H9 (cell line): ENCODE data around the gene LZIC. TPM values are rescaled to one million over a fixed set of nuclear protein-coding genes. Genes with fewer than 3 reads are reported as not detected.

Experiments
- DNase-seq: peaks from one replicate; pipeline ENCODE4 v3.0.0-alpha.2; 2017
- H2AFZ ChIP-seq: one replicate; pipeline ENCODE4 v1.6.1; 2013; ENCODE audit warnings: mild to moderate bottlenecking, low read length, control low read depth, moderate library complexity
- H2AK5ac ChIP-seq: 2 replicates; pipeline ENCODE4 v1.6.1; 2013; ENCODE audit warnings: low read length, control low read depth, mixed read lengths; ENCODE audit not compliant: insufficient read length
- H2BK120ac ChIP-seq: one replicate; pipeline ENCODE4 v1.6.1; 2013; ENCODE audit warnings: low read depth, mild to moderate bottlenecking, low read length, control low read depth, inconsistent platforms; ENCODE audit not compliant: poor library complexity, severe bottlenecking
- H2BK12ac ChIP-seq: 2 replicates; pipeline ENCODE4 v1.6.1; 2013; ENCODE audit warnings: low read length, control low read depth, mixed read lengths, low read depth; ENCODE audit not compliant: insufficient read length
- H2BK15ac ChIP-seq: 2 replicates; pipeline ENCODE4 v1.6.1; 2013; ENCODE audit warnings: low read depth, low read length, control low read depth
- H2BK20ac ChIP-seq: one replicate; pipeline ENCODE4 v1.6.1; 2013; ENCODE audit warnings: low read depth, mild to moderate bottlenecking, low read length, control low read depth, inconsistent platforms; ENCODE audit not compliant: poor library complexity, severe bottlenecking
- H2BK5ac ChIP-seq: 2 replicates; pipeline ENCODE4 v1.6.1; 2013; ENCODE audit warnings: low read length, control low read depth, mixed read lengths; ENCODE audit not compliant: insufficient read length
- H3K14ac ChIP-seq: 2 replicates; pipeline ENCODE4 v1.6.1; 2013; ENCODE audit warnings: low read length, control low read depth; ENCODE audit not compliant: insufficient read depth
- H3K18ac ChIP-seq: 2 replicates; pipeline ENCODE4 v1.6.1; 2013; ENCODE audit warnings: low read depth, mild to moderate bottlenecking, mixed read lengths, low read length, control low read depth; ENCODE audit not compliant: insufficient read length
- H3K23ac ChIP-seq: 2 replicates; pipeline ENCODE4 v1.6.1; 2013; ENCODE audit warnings: low read length, control low read depth, mixed read lengths, low read depth; ENCODE audit not compliant: insufficient read length
- H3K23me2 ChIP-seq: 2 replicates; pipeline ENCODE4 v1.6.1; 2013; ENCODE audit warnings: low read depth, mild to moderate bottlenecking, mixed read lengths, low read length, control low read depth; ENCODE audit not compliant: insufficient read length, poor library complexity, severe bottlenecking
- H3K27ac ChIP-seq: 2 replicates; pipeline ENCODE4 v1.5.1; 2013; ENCODE audit warnings: low read length, control low read depth, mixed read lengths, low read depth; ENCODE audit not compliant: insufficient read length
- H3K27me3 ChIP-seq: 2 replicates; pipeline ENCODE4 v1.6.1; 2013; ENCODE audit warnings: low read length, control low read depth, inconsistent platforms; ENCODE audit not compliant: insufficient read depth
- H3K4ac ChIP-seq: 2 replicates; pipeline ENCODE4 v1.6.1; 2013; ENCODE audit warnings: low read depth, mild to moderate bottlenecking, control low read depth, inconsistent platforms, low read length, moderate library complexity
- H3K4me1 ChIP-seq: 2 replicates; pipeline ENCODE4 v1.6.1; 2013; ENCODE audit warnings: low read length, control low read depth, inconsistent platforms; ENCODE audit not compliant: insufficient read depth
- H3K4me2 ChIP-seq: 2 replicates; pipeline ENCODE4 v1.6.1; 2013; ENCODE audit warnings: low read length, control low read depth, mixed read lengths; ENCODE audit not compliant: insufficient read length, insufficient read depth
- H3K56ac ChIP-seq: 2 replicates; pipeline ENCODE4 v1.6.1; 2013; ENCODE audit warnings: low read depth, mild to moderate bottlenecking, mixed read lengths, low read length, control low read depth; ENCODE audit not compliant: insufficient read length
- H3K79me1 ChIP-seq: 2 replicates; pipeline ENCODE4 v1.6.1; 2013; ENCODE audit warnings: low read depth, mild to moderate bottlenecking, moderate library complexity, low read length, control low read depth, inconsistent platforms; ENCODE audit not compliant: insufficient read depth, poor library complexity, severe bottlenecking
- H3K79me2 ChIP-seq: 2 replicates; pipeline ENCODE4 v1.6.1; 2013; ENCODE audit warnings: low read length, control low read depth, inconsistent platforms; ENCODE audit not compliant: insufficient read depth
- H3K9ac ChIP-seq: 2 replicates; pipeline ENCODE4 v1.6.1; 2013; ENCODE audit warnings: low read length, control low read depth, mixed read lengths; ENCODE audit not compliant: insufficient read length; ENCODE audit errors: extremely low read depth
- H3K9me3 ChIP-seq: one replicate; pipeline ENCODE4 v1.6.1; 2013; ENCODE audit warnings: low read depth, low read length, inconsistent platforms; ENCODE audit not compliant: control insufficient read depth
- H3T11ph ChIP-seq: one replicate; pipeline ENCODE4 v1.6.1; 2013; ENCODE audit warnings: mild to moderate bottlenecking, low read length, control low read depth, inconsistent platforms
- H4K20me1 ChIP-seq: one replicate; pipeline ENCODE4 v1.6.1; 2013; ENCODE audit not compliant: control insufficient read depth, insufficient read length, insufficient read depth
- H4K5ac ChIP-seq: 2 replicates; pipeline ENCODE4 v1.6.1; 2013; ENCODE audit warnings: low read depth, mild to moderate bottlenecking, mixed read lengths, low read length, control low read depth; ENCODE audit not compliant: insufficient read length
- H4K8ac ChIP-seq: replicated peaks from 2 replicates; pipeline ENCODE4 v1.6.1; 2013; ENCODE audit warnings: low read length, control low read depth, mixed read lengths, low read depth; ENCODE audit not compliant: insufficient read length
- H4K91ac ChIP-seq: 2 replicates; pipeline ENCODE4 v1.6.1; 2013; ENCODE audit warnings: low read depth, mild to moderate bottlenecking, moderate library complexity, mixed read lengths, low read length, control low read depth; ENCODE audit not compliant: insufficient read length
- H3K27ac Mint-ChIP-seq, 3 experiments: 2 replicates in 2 of 3; 3 replicates in 1 of 3; pipeline ENCODE4 v1.8.0; 2020 to 2021; ENCODE audit warnings: mixed read lengths in 3 of 3, mild to moderate bottlenecking in 1 of 3, moderate library complexity in 1 of 3
- H3K27me3 Mint-ChIP-seq: 2 replicates; pipeline ENCODE4 v1.8.0; 2021; ENCODE audit warnings: low read depth, mild to moderate bottlenecking, moderate library complexity, mixed read lengths
- H3K36me3 Mint-ChIP-seq, 3 experiments: 2 replicates in 2 of 3; 3 replicates in 1 of 3; pipeline ENCODE4 v1.8.0; 2020 to 2021; ENCODE audit warnings: low read depth in 3 of 3, mixed read lengths in 3 of 3; ENCODE audit not compliant: insufficient read depth in 1 of 3
- H3K4me1 Mint-ChIP-seq, 2 experiments: 2 replicates each; pipeline ENCODE4 v1.8.0; 2020; ENCODE audit warnings: mixed read lengths in 2 of 2
- H3K4me3 Mint-ChIP-seq, 2 experiments: 2 replicates in 1 of 2; 3 replicates in 1 of 2; pipeline ENCODE4 v1.8.0; 2020 to 2021; ENCODE audit warnings: mild to moderate bottlenecking in 2 of 2, mixed read lengths in 2 of 2, moderate library complexity in 1 of 2
- H3K9me3 Mint-ChIP-seq, 2 experiments: 2 replicates in 1 of 2; 3 replicates in 1 of 2; pipeline ENCODE4 v1.8.0; 2020; ENCODE audit warnings: mild to moderate bottlenecking in 2 of 2, mixed read lengths in 2 of 2, moderate library complexity in 1 of 2
- CTCF ChIP-seq: fragments of 200-600 bp; sonication (generic); conservative IDR thresholded peaks from 3 replicates; pipeline ENCODE4 v1.8.0; 2021; ENCODE audit warnings: antibody characterized with exemption, mild to moderate bottlenecking
- WGBS: extraction: QIAGEN DNeasy Blood & Tissue Kit; methylation state at CpG from one replicate; pipeline ENCODE4 v1.1.7; 2013; ENCODE audit warnings: missing lambda C conversion rate, low lambda C conversion rate, mixed read lengths; ENCODE audit not compliant: insufficient read length; ENCODE audit errors: extremely low coverage; 5-methylcytosine and 5-hydroxymethylcytosine counted together
- total RNA-seq: library from RNA; stranded (reverse); gene quantifications from 2 replicates; pipeline ENCODE4 v1.2.1, GENCODE V29; 2021

LZIC gene
- total RNA-seq, 1 experiment from 2014 or later: 22.9 TPM

GRCh38 chr1:9912264-9912936 lies 30.8 kb downstream of the LZIC start:
- Histone ChIP-seq H2BK5ac (no peak overlapping the region), H2BK20ac (no peak overlapping the region), H3K79me2 (peaks cover 2% of the 10 kb centered on the region; the same call in 1 of the 2 replicates), H2AFZ (no peak overlapping the region), H3K14ac (no peak overlapping the region), H4K8ac (no peak overlapping the region), H3T11ph (no peak overlapping the region), H3K9me3 (no peaks in the 10 kb centered on the region), H3K4me1 (0 out of 2 replicates have a peak, but pooled peaks cover 2% of the 10 kb centered on the region), H3K56ac (no peak overlapping the region), H2BK12ac (no peak overlapping the region), H3K23ac (no peak overlapping the region), H3K9ac (no peak overlapping the region), H3K4me2 (no peak overlapping the region), H2AK5ac (no peak overlapping the region), H3K79me1 (no peaks in the 10 kb centered on the region), H3K18ac (no peak overlapping the region), H4K5ac (no peak overlapping the region), H2BK15ac (no peak overlapping the region), H3K27ac (no peak overlapping the region), H3K27me3 (no peaks in the 10 kb centered on the region), H4K91ac (no peak overlapping the region), H4K20me1 (no peaks in the 10 kb centered on the region), H3K4ac (no peak overlapping the region), H2BK120ac (no peak overlapping the region), H3K23me2 (peaks cover 12% of the 10 kb centered on the region)
- H3K27ac Mint-ChIP-seq: peak overlapping the region in 2 of 3 experiments; percentile 7 to 65; a peak in 3 of 7 replicates
- no peaks in the 10 kb centered on the region for H3K36me3 Mint-ChIP-seq
- peaks cover 25 to 29% of the 10 kb centered on the region in 2 experiments for H3K4me1 Mint-ChIP-seq
- no CpG with 5 or more reads among the region's 12 CpGs for WGBS
- no peak for TF ChIP-seq CTCF
- H3K27me3 Mint-ChIP-seq: no peaks in the 10 kb centered on the region; the same call in 1 of the 2 replicates
- no peaks in the 10 kb centered on the region for H3K9me3 Mint-ChIP-seq
- no peak for DNase-seq
- peak overlapping the region; percentile 14 to 41; a peak in 4 of 5 replicates for H3K4me3 Mint-ChIP-seq
